H1 (cell line): ENCODE measurements around the gene OR52K1. TPM values are rescaled to one million over a fixed set of nuclear protein-coding genes. Genes with fewer than 3 reads are reported as not detected.

Experiments used
- SIN3A ChIP-seq, 2 experiments: IDR thresholded peaks in 1 of 2; conservative IDR thresholded peaks in 1 of 2; 2 replicates each; pipeline ENCODE4 v1.6.1; 2011 to 2012; ENCODE audit warnings: low read length in 2 of 2, improper control_type of control experiment in 1 of 2, low read depth in 1 of 2, mild to moderate bottlenecking in 1 of 2
- USF2 ChIP-seq: IDR thresholded peaks from 2 replicates; pipeline ENCODE4 v1.6.1; 2011; ENCODE audit warnings: low read length, improper control_type of control experiment
- polyA plus RNA-seq, 7 experiments: library from polyadenylated mRNA; depleted of rRNA in 3 of 7; stranded (reverse) in 5 of 7; unstranded in 2 of 7; fragments of >200 nt in 5 of 7; fragments of 200-250 nt in 2 of 7; gene quantifications; 1 replicate in 5 of 7; 2 replicates in 1 of 7; 4 replicates in 1 of 7; pipeline versions ENCODE4 v1.2.1 to v1.2.3, GENCODE V29; 2011 to 2013; ENCODE audit warnings: missing spikeins in 2 of 7, mixed read lengths in 2 of 7
- total RNA-seq: library from RNA; stranded (reverse); fragmentation: NEBNext Ultra II Directional; extraction: Animal tissue kit (Norgen Biotek cat#: 25700); gene quantifications from 2 replicates; pipeline ENCODE4 v1.2.1, GENCODE V29; 2021

OR52K1 gene
- total and polyA plus RNA-seq, 2 of the 8 experiments (the other 6 are each of a cell fraction or from before 2014, with no cell fraction given), result not detected

DNA sequence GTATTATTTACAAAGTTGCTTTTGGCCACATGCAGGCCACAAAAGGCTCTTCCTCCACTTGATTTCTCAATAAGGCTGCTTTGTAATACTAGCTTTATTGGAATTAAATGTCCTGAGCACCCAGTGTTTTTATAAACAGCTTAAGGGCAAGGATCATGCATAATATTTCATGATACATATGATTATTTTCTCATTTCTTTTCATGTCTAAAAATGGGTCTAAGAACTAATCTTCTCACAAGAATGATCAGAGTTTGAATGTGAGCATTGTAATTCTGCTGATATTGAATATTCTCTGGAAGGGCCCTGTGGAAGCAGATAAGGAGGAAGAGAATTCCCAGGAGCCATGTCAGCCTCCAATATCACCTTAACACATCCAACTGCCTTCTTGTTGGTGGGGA is 33.5 kb upstream of the OR52K1 start, which contains the start of gene OR52K2 (continued):
- TF ChIP-seq SIN3A (conservative IDR thresholded peaks at IDR 0.05 in 1 of 2, IDR thresholded peaks at IDR 0.05 in 1 of 2; ENCODE audit: low read depth in 1 of 2, low read length in 2 of 2) (no peak), USF2 (no peak)
